GM12891 (cell line): ENCODE results near the gene ZACN.
"Not testable (repeated sequence)": the region's sequence is repeated elsewhere in the genome, so short reads cannot be mapped to it uniquely, and the experiment has no call there.

Experiments used
- DNase-seq: peaks from one replicate; pipeline ENCODE4 v3.0.0; 2011; ENCODE audit warnings: low spot score; ENCODE audit not compliant: insufficient read length
- FAIRE-seq: peaks from 2 replicates; lab custom pipeline; 2011; peaks lifted over from hg19 to GRCh38; lab: Jason Lieb, UNC
- PAX5 ChIP-seq: IDR thresholded peaks from 2 replicates; pipeline ENCODE4 v1.6.1; 2011; ENCODE audit warnings: low read length, moderate library complexity, mild to moderate bottlenecking; ENCODE audit not compliant: insufficient read depth, severe bottlenecking
- POLR2A ChIP-seq: IDR thresholded peaks from 2 replicates; pipeline ENCODE4 v1.6.1; 2011; ENCODE audit warnings: low read depth, low read length, control low read depth
- POLR2AphosphoS5 ChIP-seq: IDR thresholded peaks from 2 replicates; pipeline ENCODE4 v1.6.1; 2011; ENCODE audit warnings: low read depth, low read length, control low read depth
- POU2F2 ChIP-seq: IDR thresholded peaks from 2 replicates; pipeline ENCODE4 v1.6.1; 2011; ENCODE audit warnings: low read depth, mild to moderate bottlenecking, control low read depth, low read length, moderate library complexity
- SPI1 ChIP-seq: IDR thresholded peaks from 2 replicates; pipeline ENCODE4 v1.6.1; 2011; ENCODE audit warnings: low read depth, low read length, control low read depth
- TAF1 ChIP-seq: IDR thresholded peaks from 2 replicates; pipeline ENCODE4 v1.6.1; 2011; ENCODE audit warnings: low read depth, low read length, control low read depth

The ZACN gene

DNA sequence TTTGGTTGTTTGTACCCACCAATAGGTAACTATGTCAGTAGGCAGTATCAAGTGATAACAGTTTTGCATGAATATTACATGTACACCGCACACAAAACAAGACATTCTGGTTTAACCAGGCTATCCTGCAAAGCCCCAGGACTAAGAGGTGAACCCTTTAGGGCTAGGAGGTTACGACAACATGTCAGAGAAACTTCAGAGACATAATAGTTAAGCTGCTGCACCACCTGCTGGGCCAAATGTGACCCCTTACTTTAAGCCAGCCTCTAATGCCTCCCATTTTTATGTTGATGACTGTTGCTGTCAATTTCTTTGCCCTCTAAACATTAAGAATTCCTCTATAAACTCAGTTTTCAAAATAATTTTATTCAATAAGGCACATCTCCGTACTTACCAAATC lies 22.1 kb upstream of the ZACN start:
- TF ChIP-seq POU2F2, result no peak
- no peak for TF ChIP-seq PAX5
- no peak for TF ChIP-seq POLR2AphosphoS5
- TF ChIP-seq POLR2A, result no peak
- no peak for TF ChIP-seq TAF1
- TF ChIP-seq SPI1, result no peak
- FAIRE-seq (no peak), DNase-seq (no peak)

DNA sequence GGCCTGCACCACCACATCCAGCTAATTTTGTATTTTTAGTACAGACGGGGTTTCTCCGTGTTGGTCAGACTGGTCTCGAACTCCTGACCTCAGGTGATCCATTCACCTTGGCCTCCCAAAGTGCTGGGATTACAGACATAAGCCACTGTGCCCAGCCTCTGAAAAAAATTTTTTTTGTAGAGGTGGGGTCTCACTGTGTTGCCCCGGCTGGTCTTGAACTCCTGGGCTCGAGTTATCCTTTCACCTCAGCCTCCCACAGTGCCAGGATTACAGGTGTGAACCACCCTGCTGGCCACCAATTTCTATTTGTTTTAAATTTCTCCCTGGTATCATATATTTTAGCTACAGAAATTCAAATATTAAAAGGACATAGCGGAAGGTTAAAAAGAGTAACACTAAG lies 20.7 kb upstream of the ZACN start:
- DNase-seq, FAIRE-seq: not testable (repeated sequence)

DNA sequence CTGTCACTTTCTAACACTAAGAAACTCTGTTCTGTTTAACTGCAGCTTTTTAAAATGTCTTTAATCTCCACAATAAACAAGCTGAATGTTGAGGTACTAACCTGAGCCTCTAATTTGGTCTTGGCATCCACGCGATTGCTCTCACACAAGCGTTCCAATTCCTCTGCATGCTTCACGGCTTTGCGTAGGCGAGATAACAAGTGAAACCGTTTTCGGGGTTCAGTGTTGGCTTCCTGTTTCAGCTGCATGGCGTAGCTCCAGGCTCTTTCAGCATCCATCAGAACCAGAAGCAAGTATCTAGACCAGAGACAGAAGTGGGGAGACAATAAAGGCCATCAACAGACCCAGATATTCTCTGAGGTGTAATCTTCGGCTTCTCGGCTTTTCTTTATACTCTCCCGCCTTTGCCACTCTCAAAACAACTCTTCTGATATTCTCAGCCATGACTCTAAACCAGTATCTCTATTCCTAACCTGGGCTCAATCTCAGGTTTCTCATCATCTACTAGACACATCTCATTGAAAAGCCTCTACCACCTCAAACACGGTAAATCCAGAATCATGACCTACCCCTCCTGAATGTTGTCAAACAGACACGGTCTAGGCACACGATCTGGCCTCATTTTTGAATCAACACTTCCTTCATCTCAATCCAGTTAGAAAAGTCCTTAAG lies 15.0 kb upstream of the ZACN start:
- peak; percentile 95 for FAIRE-seq
- TF ChIP-seq PAX5 (peak; percentile 80), SPI1 (peak; percentile 83), POLR2A (no peak), TAF1 (no peak), POU2F2 (no peak), POLR2AphosphoS5 (no peak)

DNA sequence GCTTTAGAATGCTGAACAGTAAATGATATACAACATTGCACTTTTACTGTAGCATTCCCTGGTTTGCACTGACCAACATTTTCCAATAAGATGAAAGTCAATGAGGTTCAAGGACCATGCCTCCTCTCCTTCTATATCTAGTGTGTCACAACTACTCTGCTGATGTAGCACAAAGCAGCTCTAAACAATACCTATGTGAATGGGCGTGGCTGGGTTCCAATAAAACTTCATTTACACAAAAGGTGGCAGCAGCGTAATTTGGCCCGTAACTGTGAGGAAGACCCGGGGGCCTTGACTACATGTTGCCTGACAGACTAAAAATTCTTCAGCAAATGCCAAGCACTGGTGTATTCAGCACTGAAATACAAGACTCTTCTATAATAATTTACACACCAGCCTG lies 13.2 kb upstream of the ZACN start:
- FAIRE-seq (peak; percentile 48), DNase-seq (no peak)
- TF ChIP-seq SPI1, result no peak
- TF ChIP-seq POLR2A, result no peak
- no peak for TF ChIP-seq POU2F2
- no peak for TF ChIP-seq POLR2AphosphoS5
- no peak for TF ChIP-seq PAX5
- no peak for TF ChIP-seq TAF1

More for the DNA sequence above, 15.0 kb upstream of the ZACN start:
- no peak for DNase-seq

DNA sequence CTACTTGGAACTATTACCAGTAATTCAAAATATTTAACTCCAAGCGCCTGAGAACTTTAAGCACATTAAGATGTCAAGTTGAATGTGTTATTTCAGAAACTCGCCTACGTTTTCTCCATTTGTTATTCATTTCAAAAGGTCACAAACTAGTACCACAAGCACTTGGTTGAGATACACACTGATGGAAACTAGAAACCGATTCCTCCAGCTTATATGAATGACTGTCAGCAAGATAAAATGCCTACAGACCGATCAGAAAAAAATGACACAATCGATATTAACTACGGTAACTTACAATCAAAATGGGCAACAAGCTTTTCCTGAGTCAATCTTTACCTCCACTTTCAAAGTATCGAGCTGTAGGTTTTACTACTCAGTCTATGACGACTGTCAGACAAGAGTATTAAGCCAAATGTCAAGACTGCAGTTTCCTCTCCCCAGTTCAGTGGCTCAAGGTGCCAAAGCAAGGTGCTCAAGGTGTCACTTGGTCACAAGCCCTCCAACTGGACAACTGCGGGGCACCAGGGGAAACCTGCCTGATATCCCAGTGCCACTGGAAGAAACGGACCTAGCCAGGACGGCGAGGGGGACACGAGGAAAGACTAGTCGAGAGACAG lies 7.3 kb upstream of the ZACN start:
- TF ChIP-seq SPI1, result no peak
- TF ChIP-seq TAF1, result peak; percentile 46; the same call in 1 of the 2 replicates
- TF ChIP-seq POLR2A, result no peak
- no peak for TF ChIP-seq PAX5
- no peak for TF ChIP-seq POU2F2
- TF ChIP-seq POLR2AphosphoS5, result no peak
- peak; percentile 69 for FAIRE-seq
- DNase-seq, result no peak

DNA sequence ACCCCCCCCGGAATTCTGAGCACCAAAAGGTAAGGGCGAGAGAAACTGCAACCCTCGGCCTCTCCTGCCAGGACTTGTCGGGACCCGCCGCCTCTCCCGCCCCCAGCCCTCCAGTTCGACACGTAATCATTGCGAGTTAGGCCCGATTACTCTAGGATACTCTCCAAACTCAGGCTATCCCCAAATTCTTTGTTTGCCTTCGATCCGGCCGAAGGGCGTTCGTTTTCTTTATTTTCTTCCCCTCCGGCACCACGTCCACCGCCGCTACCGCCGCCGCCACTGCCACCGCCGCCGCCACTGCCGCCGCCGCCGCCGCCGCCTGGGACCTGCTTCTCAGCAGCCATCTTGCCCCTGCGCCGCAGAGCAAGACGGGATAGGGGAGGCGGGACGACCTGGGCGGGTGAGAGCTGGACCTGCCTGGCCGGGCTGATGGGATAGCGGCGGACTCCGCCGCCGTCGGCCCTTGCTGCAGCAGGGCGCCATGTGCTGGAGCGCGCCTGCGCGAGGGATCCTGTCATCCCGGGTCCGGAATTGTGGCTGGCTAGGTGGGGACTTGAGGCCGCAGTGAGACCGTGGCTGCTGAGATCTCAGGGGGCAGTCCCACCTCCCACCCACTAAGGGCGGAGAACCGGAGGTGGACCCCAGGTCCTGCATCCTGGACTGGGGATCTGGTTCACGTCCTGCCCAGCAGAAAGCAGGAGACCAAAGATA lies 6.7 kb upstream of the ZACN start, which contains the start of gene SRP68:
TSS of gene SRP68 (minus strand) at position 370 of the 711 bp plus-strand sequence. CDS start at position 344, 26 bp downstream.
- DNase-seq, result peak; percentile 88
- peak; percentile 99 for FAIRE-seq
- TF ChIP-seq POLR2A (peak; percentile 82), POLR2AphosphoS5 (peak; percentile 59; the same call in 1 of the 2 replicates), SPI1 (no peak), TAF1 (peak; percentile 72), POU2F2 (no peak; the same call in 1 of the 2 replicates), PAX5 (no peak)

DNA sequence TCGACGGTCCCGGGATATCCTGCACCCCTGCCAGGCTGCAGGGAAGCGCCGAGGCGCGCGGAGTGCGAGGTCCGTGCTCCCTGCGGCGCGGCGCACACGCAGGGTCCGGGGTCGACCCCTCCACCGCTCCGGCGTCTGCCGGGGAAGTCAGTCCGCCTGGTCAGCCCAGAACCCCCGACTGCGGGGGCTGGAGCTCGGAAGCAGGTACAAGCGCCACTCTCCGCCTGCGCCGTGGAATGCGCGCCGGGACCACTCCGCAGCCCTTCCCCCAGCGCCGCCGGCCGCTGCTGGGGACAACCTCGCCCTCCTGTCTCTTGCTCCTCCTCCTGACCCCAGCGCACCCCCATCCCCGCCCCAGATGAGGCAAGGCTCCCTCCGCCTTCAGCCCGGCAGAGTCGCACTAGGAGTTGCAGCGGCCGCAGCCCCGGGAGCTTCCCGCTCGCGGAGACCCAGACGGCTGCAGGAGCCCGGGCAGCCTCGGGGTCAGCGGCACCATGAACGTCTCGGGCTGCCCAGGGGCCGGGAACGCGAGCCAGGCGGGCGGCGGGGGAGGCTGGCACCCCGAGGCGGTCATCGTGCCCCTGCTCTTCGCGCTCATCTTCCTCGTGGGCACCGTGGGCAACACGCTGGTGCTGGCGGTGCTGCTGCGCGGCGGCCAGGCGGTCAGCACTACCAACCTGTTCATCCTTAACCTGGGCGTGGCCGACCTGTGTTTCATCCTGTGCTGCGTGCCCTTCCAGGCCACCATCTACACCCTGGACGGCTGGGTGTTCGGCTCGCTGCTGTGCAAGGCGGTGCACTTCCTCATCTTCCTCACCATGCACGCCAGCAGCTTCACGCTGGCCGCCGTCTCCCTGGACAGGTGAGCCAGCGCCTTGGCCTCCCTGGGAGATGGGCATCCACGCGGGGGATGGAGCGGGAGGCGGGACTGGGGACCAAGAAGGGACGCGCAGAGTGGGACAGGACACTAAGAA lies 4.3 kb upstream of the ZACN start, which contains the start of gene GALR2:
TSS of gene GALR2 (plus strand) at position 392 of the 974 bp plus-strand sequence. CDS start at position 495, 103 bp downstream.
- FAIRE-seq, result no peak
- TF ChIP-seq POLR2A, result no peak
- TF ChIP-seq PAX5, result no peak
- no peak for TF ChIP-seq POU2F2
- no peak for TF ChIP-seq POLR2AphosphoS5
- TF ChIP-seq SPI1, result 0 out of 2 replicates have a peak, but pooled peaks have one; percentile 3
- no peak for TF ChIP-seq TAF1
- no peak for DNase-seq

DNA sequence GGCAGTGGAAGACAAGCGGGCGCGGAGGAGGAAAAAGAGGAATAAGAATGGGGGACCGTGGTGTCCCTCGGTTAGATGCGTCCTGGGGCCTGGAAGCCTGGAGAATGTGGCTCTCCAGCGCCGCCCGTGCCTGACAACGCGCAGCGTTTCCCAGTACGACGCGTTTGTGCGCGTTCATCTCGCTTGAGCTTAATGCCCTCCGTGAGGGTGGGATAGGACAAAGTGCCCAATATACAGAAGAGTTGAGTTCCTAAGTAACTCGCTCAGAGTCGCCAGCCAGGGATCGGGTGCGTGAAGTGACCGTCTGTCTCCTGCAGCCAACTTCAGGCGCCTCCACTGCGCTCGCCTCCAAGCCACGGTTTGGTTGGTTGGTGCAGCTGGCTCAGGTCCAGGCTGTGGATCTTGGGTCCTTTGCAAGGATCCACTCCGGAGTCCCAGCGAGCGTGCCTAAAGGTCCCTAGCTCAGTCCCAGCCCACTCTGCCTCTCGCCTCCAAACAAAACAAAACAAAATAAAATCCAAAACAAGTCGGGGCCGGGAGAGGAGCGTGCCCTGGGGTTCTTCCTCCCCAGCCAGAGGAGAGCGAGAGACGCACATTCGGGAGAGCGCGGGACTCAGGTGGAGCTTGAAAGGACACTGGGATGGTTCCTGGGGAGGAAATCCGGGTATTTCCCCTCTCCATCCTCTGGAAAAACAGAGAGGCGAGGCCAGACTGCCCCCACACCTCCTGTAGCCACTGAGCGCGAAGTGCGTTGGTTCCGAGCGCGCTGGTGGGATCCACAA lies 3.4 kb upstream of the ZACN start:
- DNase-seq, result peak; percentile 21
- TF ChIP-seq POLR2AphosphoS5 (no peak), TAF1 (no peak), POLR2A (no peak), PAX5 (no peak)

More for the DNA sequence above, 3.4 kb upstream of the ZACN start:
- FAIRE-seq, result no peak
